Astrocyte of the cerebellum (primary cell): ENCODE results near the gene PLXNA2.

Experiments used
- DNase-seq: peaks from one replicate; pipeline ENCODE4 v3.0.0-alpha.2; 2011; ENCODE audit warnings: low read depth
- H3K4me3 ChIP-seq: 2 replicates; pipeline ENCODE4 v1.5.1; 2011; ENCODE audit warnings: mild to moderate bottlenecking, low read depth, low read length, moderate library complexity
- in situ Hi-C: cut with HindIII; loops from 2 replicates; pipeline ENCODE4 v1.10.0; 2017; ENCODE audit warnings: low sequenced_read_pairs
- TF ChIP-seq, protein P1 (sequence below): IDR thresholded peaks from 2 replicates; pipeline ENCODE4 v1.5.1; 2012; ENCODE audit warnings: low read length, low read depth, moderate library complexity, mild to moderate bottlenecking; ENCODE audit errors: missing control alignments

The PLXNA2 gene

DNA sequence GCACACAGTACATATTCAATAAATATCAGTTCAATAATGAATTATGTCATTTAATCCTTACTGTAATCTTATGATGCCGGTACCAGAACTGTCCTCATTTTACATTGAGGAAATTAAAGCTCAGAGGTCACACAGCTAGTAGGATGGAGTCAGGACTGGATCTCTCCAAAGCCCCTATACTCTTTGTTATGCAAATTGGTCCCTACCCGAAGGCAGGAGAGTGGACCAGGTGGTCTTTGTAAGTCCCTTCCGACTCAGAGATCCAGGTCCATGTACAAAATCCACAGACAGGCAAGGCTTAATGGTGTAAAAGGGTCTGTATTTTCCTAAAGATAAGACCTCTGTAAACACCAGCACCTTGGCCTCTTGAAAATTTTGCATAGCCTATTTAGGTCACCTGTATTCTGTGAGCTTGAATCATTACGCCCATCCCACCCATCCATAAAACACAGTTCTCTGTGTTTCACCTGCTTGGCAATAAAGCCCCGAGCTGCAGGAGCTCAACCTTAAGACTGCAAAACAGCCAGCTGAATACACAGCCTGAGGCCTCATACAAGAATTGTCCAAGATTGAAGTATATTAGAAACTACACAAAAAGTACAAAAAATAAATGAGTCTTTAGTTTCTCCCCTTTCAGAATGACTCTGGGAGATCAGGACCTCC is 41.7 kb downstream of the PLXNA2 start:
- TF ChIP-seq, protein P1, sequence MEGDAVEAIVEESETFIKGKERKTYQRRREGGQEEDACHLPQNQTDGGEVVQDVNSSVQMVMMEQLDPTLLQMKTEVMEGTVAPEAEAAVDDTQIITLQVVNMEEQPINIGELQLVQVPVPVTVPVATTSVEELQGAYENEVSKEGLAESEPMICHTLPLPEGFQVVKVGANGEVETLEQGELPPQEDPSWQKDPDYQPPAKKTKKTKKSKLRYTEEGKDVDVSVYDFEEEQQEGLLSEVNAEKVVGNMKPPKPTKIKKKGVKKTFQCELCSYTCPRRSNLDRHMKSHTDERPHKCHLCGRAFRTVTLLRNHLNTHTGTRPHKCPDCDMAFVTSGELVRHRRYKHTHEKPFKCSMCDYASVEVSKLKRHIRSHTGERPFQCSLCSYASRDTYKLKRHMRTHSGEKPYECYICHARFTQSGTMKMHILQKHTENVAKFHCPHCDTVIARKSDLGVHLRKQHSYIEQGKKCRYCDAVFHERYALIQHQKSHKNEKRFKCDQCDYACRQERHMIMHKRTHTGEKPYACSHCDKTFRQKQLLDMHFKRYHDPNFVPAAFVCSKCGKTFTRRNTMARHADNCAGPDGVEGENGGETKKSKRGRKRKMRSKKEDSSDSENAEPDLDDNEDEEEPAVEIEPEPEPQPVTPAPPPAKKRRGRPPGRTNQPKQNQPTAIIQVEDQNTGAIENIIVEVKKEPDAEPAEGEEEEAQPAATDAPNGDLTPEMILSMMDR: no peak
- in situ Hi-C loops: no loop called here
- no peak for DNase-seq
- no peak overlapping the region for H3K4me3 ChIP-seq

DNA sequence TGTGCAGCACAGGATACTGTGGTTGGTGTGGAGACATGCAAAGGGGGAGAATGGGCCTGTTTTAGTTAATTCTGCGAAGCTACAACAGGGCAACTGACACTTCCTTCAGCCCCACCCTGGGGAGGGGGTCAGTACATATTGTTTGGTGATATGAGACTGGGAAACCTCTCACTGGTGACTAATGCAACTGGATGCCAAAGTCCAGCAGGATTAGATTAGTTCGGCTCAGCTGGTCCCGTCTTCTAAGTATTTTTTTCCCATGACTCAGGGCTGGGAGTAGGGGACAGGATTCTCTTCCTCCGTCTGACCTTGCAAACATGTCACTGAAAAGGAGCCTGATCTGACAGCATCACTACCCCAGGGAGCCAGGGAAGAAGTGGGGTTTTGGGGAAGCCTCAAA is 43.0 kb downstream of the PLXNA2 start:
- TF ChIP-seq, protein P1: no peak
- in situ Hi-C loops: no loop called here
- no peak overlapping the region for H3K4me3 ChIP-seq
- peak; percentile 98 for DNase-seq

DNA sequence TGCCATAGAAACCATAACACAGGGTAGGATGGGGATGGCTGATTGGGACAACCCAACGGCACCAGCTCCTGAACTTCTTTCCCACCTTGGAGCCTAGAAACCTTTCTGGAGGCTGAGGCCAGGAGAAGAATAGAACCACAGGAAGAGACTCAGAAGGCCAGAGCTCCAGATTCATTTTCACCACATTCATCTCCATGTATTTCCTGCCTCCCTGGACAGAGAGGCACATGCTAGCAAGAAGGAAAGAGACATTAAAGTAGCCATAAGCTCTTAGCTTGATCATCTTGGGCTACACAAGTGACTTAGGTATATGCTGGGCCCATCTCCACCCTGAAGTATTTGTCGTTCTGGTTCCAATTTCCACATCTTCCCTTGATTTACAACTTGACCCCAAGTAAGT is 44.1 kb downstream of the PLXNA2 start:
- DNase-seq: no peak
- no peak overlapping the region for H3K4me3 ChIP-seq
- TF ChIP-seq, protein P1: no peak
- in situ Hi-C loops: no loop called here

DNA sequence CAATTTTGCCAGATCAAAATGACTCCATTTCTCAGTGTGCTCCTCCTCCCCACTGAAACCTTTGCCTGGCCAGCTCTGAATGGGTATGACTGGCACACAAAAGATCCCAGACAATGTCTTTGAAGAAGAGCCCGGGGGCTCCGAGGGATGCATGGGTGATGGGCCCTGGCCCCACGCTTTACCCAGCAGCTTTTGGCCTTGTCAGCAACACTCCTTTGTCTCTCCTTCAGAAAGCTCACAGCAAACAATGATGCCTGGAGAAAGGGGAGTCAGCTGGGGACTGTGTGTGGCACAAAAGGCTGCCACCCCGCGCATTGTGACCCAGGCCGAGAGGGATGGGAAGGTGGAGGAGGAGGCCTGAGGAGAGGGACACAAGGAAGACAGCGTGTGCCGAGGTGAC is 45.9 kb downstream of the PLXNA2 start:
- in situ Hi-C loops: no loop called here
- H3K4me3 ChIP-seq: no peak overlapping the region
- DNase-seq: no peak
- TF ChIP-seq, protein P1: no peak

DNA sequence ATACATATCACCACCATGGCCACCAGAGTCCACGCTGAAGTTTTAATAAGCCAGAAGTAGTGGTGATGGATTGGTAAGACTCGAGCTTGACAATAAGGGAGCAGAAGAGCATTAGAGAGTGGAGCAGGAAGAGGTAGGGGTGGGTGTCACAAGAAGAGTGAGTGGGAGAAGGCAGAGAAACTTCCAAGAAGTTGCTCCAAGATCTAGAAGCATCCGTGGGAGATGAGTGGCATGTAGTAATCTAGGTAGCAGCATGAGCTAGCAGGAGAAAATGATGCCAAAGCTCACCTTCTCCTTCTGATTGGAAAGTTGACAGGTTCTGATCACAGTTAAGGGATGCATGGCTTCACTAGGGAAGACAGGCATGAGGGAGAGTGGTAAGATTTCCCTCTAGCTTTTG is 49.2 kb downstream of the PLXNA2 start:
- no peak for DNase-seq
- TF ChIP-seq, protein P1: no peak
- H3K4me3 ChIP-seq: no peak overlapping the region
- in situ Hi-C loops: no loop called here

DNA sequence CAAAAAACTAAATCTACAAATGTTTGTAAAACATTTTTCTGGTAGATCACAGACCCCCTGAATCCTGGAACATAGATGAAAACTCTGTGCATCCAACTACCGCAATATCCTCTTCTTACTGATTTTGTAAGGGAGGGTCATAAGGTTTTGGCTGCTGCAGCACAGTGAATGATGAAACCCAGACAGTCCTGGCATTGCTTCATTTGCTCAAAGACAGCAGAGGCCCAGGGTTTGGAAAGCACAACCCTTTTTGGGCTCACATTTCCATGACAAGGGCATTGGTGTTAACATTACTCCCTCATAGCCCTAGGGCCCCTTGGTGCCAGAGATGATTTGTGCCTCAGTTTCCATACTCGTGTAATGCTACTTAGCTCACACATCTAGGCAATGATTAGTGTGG is 51.2 kb downstream of the PLXNA2 start:
- DNase-seq: no peak
- TF ChIP-seq, protein P1: no peak
- no peak overlapping the region for H3K4me3 ChIP-seq
- in situ Hi-C loops: no loop called here
